Kidney (tissue), 14 donors: ENCODE measurements around the gene SH3PXD2A. TPM values are rescaled to one million over a fixed set of nuclear protein-coding genes. Genes with fewer than 3 reads are reported as not detected.

Experiments used
- DNase-seq, 5 donors: peaks; one replicate each; pipeline ENCODE4 v3.0.0-alpha.2; 2013 to 2020
- FAIRE-seq: peaks from 2 replicates; lab custom pipeline; 2012; peaks lifted over from hg19 to GRCh38; lab: Jason Lieb, UNC
- H3K27ac ChIP-seq, 2 donors: one replicate each; pipeline ENCODE4 v1.7.0; 2013; ENCODE audit warnings: low read depth in 2 of 2, low read length in 2 of 2, inconsistent platforms in 1 of 2
- H3K27me3 ChIP-seq: one replicate; pipeline ENCODE4 v1.7.1; 2013; ENCODE audit warnings: low read length, inconsistent platforms; ENCODE audit not compliant: control insufficient read depth, insufficient read depth
- H3K36me3 ChIP-seq, 3 donors: one replicate each; pipeline versions ENCODE4 v1.7.0 to v1.7.1; 2013; ENCODE audit warnings: low read length in 3 of 3, control low read depth in 1 of 3, inconsistent platforms in 1 of 3; ENCODE audit not compliant: insufficient read depth in 3 of 3, control insufficient read depth in 2 of 3
- H3K4me1 ChIP-seq, 3 donors: one replicate each; pipeline versions ENCODE4 v1.7.0 to v1.7.1; 2013; ENCODE audit warnings: low read length in 3 of 3, inconsistent platforms in 1 of 3, low read depth in 1 of 3; ENCODE audit not compliant: control insufficient read depth in 2 of 3, insufficient read depth in 2 of 3
- H3K4me3 ChIP-seq, 3 donors: one replicate each; pipeline versions ENCODE4 v1.7.0 to v1.8.1; 2013; ENCODE audit warnings: low read length in 3 of 3, control low read depth in 1 of 3, inconsistent platforms in 1 of 3
- H3K9ac ChIP-seq, 3 donors: one replicate each; pipeline versions ENCODE4 v1.7.0 to v1.7.1; 2013; ENCODE audit warnings: low read length in 3 of 3, control low read depth in 1 of 3, inconsistent platforms in 1 of 3
- H3K9me3 ChIP-seq, 3 donors: one replicate each; pipeline versions ENCODE4 v1.7.0 to v1.7.1; 2013; ENCODE audit warnings: low read length in 3 of 3, control low read depth in 1 of 3, inconsistent platforms in 1 of 3; ENCODE audit not compliant: control insufficient read depth in 2 of 3, insufficient read depth in 1 of 3
- CTCF ChIP-seq: IDR thresholded peaks from 3 replicates; pipeline ENCODE4 v1.5.1; 2012; ENCODE audit warnings: mild to moderate bottlenecking, moderate library complexity, borderline replicate concordance; ENCODE audit not compliant: insufficient read depth; ENCODE audit errors: extremely low read depth
- intact Hi-C: fragments of 100-400 bp; cut with DNase I; formaldehyde crosslinking; loops from one replicate; pipeline ENCODE4 v1.11.1; 2022
- polyA plus RNA-seq: library from polyadenylated mRNA; stranded (reverse); fragments of 350-450 nt; fragmentation: Illumina TruSeq; extraction: RNeasy Lipid Tissue Mini Kit (QIAGEN cat#74804); gene quantifications from one replicate; pipeline ENCODE4 v1.2.3, GENCODE V29; 2014; ENCODE audit warnings: low read depth, low replicate concordance; ENCODE audit not compliant: insufficient read depth
- total RNA-seq: library from RNA; stranded (reverse); fragmentation: NEBNext Ultra II Directional; extraction: Animal tissue kit (Norgen Biotek cat#: 25700); gene quantifications from one replicate; pipeline ENCODE4 v1.2.1, GENCODE V29; 2021
- donor health status: control.
- donor health status: control.
- donor health status: control.
- donor health status: control.
- donor health status: control.
- donor health status: DM: yes; HTN: yes; CAD: no.
- donor health status: Normal renal cell carcinoma (clear cell type).

SH3PXD2A gene
- total and polyA plus RNA-seq, 2 donors from 2014 or later = 2.4 to 20.1 TPM

DNA sequence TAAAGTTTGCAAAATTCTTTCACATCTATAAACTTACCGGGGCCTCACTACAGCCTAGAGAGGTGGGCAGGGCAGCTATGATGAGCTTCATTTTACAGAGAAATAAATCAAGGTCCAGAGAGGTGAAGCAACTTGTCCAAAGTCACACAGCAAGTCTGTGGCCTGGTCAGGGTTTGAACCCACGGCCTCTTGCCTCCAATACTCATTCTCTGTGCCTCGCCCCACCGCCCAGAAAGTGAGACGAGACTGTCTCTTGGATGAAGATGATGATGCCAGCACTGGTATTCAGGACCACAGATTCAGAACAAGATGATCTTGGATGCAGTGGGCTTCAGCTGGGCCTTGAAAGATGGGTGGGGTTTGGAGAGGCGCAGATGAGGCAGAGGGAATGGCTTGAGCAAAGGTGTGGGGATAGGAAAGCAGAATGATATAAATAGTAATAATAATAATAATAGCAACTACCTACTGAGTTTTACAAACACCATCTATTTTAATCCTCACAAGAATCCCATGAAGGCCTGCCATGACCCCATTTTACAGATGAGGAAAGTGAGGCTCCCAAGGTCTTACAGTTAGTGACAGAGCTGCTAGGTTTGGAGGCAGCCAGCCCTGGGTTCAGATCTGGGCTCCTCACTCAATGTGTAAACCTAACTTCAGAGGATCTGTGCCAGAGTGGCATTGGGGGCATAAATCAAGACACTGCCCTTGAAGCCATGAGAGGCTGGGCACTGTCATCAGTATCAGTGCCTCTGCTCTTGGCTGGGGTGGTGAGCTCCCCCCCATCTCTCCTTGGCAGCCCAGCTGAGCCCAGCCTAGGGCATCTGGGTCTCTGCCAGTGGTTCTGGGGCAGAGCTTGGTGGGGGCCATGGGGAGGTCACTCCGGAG, 291.9 kb downstream of the SH3PXD2A start:
- Histone ChIP-seq H3K4me3 (no peak overlapping the region), H3K9me3 (no peaks in the 10 kb centered on the region), H3K36me3 (no peaks in the 10 kb centered on the region), H3K9ac (no peak overlapping the region), H3K27ac (no peak overlapping the region), H3K4me1 (no peaks in the 10 kb centered on the region), H3K27me3 (no peaks in the 10 kb centered on the region)
- intact Hi-C loops = no loop called here
- no peak for FAIRE-seq
- no peak for TF ChIP-seq CTCF
- no peak for DNase-seq

GRCh38 chr10:103562383-103562782, 293.0 kb downstream of the SH3PXD2A start:
- Histone ChIP-seq H3K4me3 (no peak overlapping the region), H3K4me1 (no peaks in the 10 kb centered on the region), H3K27me3 (no peaks in the 10 kb centered on the region), H3K9ac (no peak overlapping the region), H3K9me3 (no peaks in the 10 kb centered on the region), H3K36me3 (no peaks in the 10 kb centered on the region), H3K27ac (no peak overlapping the region)
- intact Hi-C loops = no loop called here
- no peak for FAIRE-seq
- DNase-seq = no peak
- TF ChIP-seq CTCF = no peak

DNA sequence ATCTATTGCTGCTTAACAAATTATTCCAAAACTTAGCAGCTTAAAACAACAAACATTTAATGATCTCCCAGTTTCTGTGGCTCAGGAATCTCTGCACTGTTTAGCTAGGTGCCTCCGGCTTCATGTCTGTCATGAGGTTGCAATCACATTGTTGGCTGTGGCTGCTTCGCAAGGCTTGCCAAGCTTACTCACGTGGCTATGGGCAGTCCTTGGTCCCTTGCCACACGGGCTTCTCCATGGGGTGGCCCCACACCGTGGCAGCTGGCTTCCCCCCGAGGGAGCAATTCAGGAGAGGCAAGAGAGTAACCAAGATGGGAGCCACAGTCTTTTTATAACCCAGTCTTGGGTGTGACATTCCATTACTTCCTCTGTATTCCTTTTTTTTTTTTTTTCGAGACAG, 294.5 kb downstream of the SH3PXD2A start:
- intact Hi-C loops = no loop called here
- Histone ChIP-seq H3K4me1 (peaks cover 0 to 4% (median under 1%) of the 10 kb centered on the region in 3 donors), H3K9ac (no peak overlapping the region), H3K36me3 (no peaks in the 10 kb centered on the region), H3K4me3 (no peak overlapping the region), H3K27ac (no peak overlapping the region), H3K27me3 (no peaks in the 10 kb centered on the region), H3K9me3 (no peaks in the 10 kb centered on the region)
- no peak for FAIRE-seq
- no peak for DNase-seq
- TF ChIP-seq CTCF = no peak
